ENCODE measurements around the gene XYLB. TPM values are rescaled to one million over a fixed set of nuclear protein-coding genes. Genes with fewer than 3 reads are reported as not detected.

XYLB gene
- total and polyA plus RNA-seq, 5 donors, result 0.37 to 1.3 (median 0.65) TPM

GRCh38 chr3:38348903-38349302 lies 2.3 kb downstream of the XYLB start:
- intact Hi-C loops (cut with DNase I), result loop anchor here in 2 of 4 donors (5.0 to 10.0 kb wide), 2 partner anchors 126 to 128 kb away; no protein-coding TSS in a partner anchor
- WGBS, result 77% methylated on average over 4 of the region's 4 CpGs
- Histone ChIP-seq H3K9me3 (ENCODE audit: control insufficient read depth, low read length) (no peaks in the 10 kb centered on the region), H3K27ac (ENCODE audit: low read length) (no peak overlapping the region), H3K4me1 (ENCODE audit: control insufficient read depth, insufficient read depth, low read length) (no peaks in the 10 kb centered on the region), H3K4me3 (ENCODE audit: low read length) (no peak overlapping the region), H3K27me3 (ENCODE audit: control insufficient read depth, insufficient read depth) (no peaks in the 10 kb centered on the region)
- ATAC-seq (no peak), DNase-seq (no peak)

- intact Hi-C loops (cut with DNase I), result loop anchor here in 2 of 4 donors (5.0 to 10.0 kb wide), 2 partner anchors 125 to 127 kb away; no protein-coding TSS in a partner anchor
- Histone ChIP-seq H3K27me3 (ENCODE audit: control insufficient read depth, insufficient read depth) (no peaks in the 10 kb centered on the region), H3K4me1 (ENCODE audit: control insufficient read depth, insufficient read depth, low read length) (no peaks in the 10 kb centered on the region), H3K4me3 (ENCODE audit: low read length) (no peak overlapping the region), H3K27ac (ENCODE audit: low read length) (no peak overlapping the region), H3K9me3 (ENCODE audit: control insufficient read depth, low read length) (no peaks in the 10 kb centered on the region)
- DNase-seq (no peak), ATAC-seq (no peak)
- WGBS, result 75% methylated on average over 8 of the region's 8 CpGs
Observed at GRCh38 chr3:38349684-38350359, 3.2 kb downstream of the XYLB start.

DNA sequence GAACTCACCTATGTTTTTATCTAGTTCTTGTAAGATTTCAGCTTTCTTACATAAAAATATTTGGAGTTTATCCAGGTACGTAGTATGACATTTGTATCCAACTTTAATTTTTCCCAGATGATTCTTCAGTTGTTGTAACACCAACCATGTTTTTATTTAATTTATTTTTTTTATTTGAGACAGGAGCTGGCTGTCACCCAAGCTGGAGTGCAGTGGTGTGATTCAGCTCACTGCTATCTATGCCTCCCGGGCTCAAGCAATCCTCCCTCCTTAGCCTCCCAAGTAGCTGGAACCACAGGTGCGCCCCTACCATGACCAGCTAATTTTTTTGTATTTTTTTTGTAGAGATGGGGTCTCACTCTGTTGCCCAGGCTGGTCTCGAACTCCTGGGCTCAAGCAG lies 6.6 kb downstream of the XYLB start:
- H3K4me1 ChIP-seq (ENCODE audit: control insufficient read depth, insufficient read depth, low read length), result no peaks in the 10 kb centered on the region
- no peaks in the 10 kb centered on the region for H3K27me3 ChIP-seq (ENCODE audit: control insufficient read depth, insufficient read depth)
- H3K9me3 ChIP-seq (ENCODE audit: control insufficient read depth, low read length), result no peaks in the 10 kb centered on the region
- ATAC-seq (no peak), DNase-seq (no peak)
- no peak overlapping the region for H3K4me3 ChIP-seq (ENCODE audit: low read length)
- 87% methylated on average over 4 of the region's 4 CpGs for WGBS
- H3K27ac ChIP-seq (ENCODE audit: low read length), result no peak overlapping the region
- intact Hi-C loops (cut with DNase I), result no loop called here

- H3K9me3 ChIP-seq (ENCODE audit: control insufficient read depth, low read length), result no peaks in the 10 kb centered on the region
- H3K27ac ChIP-seq (ENCODE audit: low read length), result no peak overlapping the region
- no peak overlapping the region for H3K4me3 ChIP-seq (ENCODE audit: low read length)
- DNase-seq (no peak), ATAC-seq (no peak)
- 65% methylated on average over 4 of the region's 4 CpGs for WGBS
- intact Hi-C loops (cut with DNase I), result no loop called here
- H3K4me1 ChIP-seq (ENCODE audit: control insufficient read depth, insufficient read depth, low read length), result no peaks in the 10 kb centered on the region
- no peaks in the 10 kb centered on the region for H3K27me3 ChIP-seq (ENCODE audit: control insufficient read depth, insufficient read depth)
Observed at GRCh38 chr3:38354588-38355330, 8.2 kb downstream of the XYLB start.

- 95% methylated on average over 6 of the region's 6 CpGs for WGBS
- intact Hi-C loops (cut with DNase I), result no loop called here
- no peak for DNase-seq
Observed at GRCh38 chr3:38359038-38359437, 12.5 kb downstream of the XYLB start.

GRCh38 chr3:38360345-38360744 lies 13.8 kb downstream of the XYLB start:
- WGBS, result 92% methylated on average over 3 of the region's 3 CpGs
- Histone ChIP-seq H3K4me3 (ENCODE audit: low read length) (no peak overlapping the region), H3K4me1 (ENCODE audit: control insufficient read depth, insufficient read depth, low read length) (no peaks in the 10 kb centered on the region), H3K27ac (ENCODE audit: low read length) (no peak overlapping the region), H3K9me3 (ENCODE audit: control insufficient read depth, low read length) (no peaks in the 10 kb centered on the region), H3K27me3 (ENCODE audit: control insufficient read depth, insufficient read depth) (no peaks in the 10 kb centered on the region)
- intact Hi-C loops (cut with DNase I), result no loop called here
- no peak for DNase-seq
- ATAC-seq, result no peak

More at GRCh38 chr3:38359038-38359437, 12.5 kb downstream of the XYLB start:
- Histone ChIP-seq H3K27ac (ENCODE audit: low read length) (no peak overlapping the region), H3K4me3 (ENCODE audit: low read length) (no peak overlapping the region), H3K27me3 (ENCODE audit: control insufficient read depth, insufficient read depth) (no peaks in the 10 kb centered on the region), H3K4me1 (ENCODE audit: control insufficient read depth, insufficient read depth, low read length) (no peaks in the 10 kb centered on the region), H3K9me3 (ENCODE audit: control insufficient read depth, low read length) (no peaks in the 10 kb centered on the region)
- ATAC-seq, result no peak

GRCh38 chr3:38361496-38361895 lies 14.9 kb downstream of the XYLB start:
- no peaks in the 10 kb centered on the region for H3K4me1 ChIP-seq (ENCODE audit: control insufficient read depth, insufficient read depth, low read length)
- 70% methylated on average over 4 of the region's 4 CpGs for WGBS
- DNase-seq, result no peak
- intact Hi-C loops (cut with DNase I), result no loop called here
- no peak for ATAC-seq
- H3K27me3 ChIP-seq (ENCODE audit: control insufficient read depth, insufficient read depth), result no peaks in the 10 kb centered on the region
- H3K9me3 ChIP-seq (ENCODE audit: control insufficient read depth, low read length), result no peaks in the 10 kb centered on the region
- no peak overlapping the region for H3K27ac ChIP-seq (ENCODE audit: low read length)
- H3K4me3 ChIP-seq (ENCODE audit: low read length), result no peak overlapping the region

DNA sequence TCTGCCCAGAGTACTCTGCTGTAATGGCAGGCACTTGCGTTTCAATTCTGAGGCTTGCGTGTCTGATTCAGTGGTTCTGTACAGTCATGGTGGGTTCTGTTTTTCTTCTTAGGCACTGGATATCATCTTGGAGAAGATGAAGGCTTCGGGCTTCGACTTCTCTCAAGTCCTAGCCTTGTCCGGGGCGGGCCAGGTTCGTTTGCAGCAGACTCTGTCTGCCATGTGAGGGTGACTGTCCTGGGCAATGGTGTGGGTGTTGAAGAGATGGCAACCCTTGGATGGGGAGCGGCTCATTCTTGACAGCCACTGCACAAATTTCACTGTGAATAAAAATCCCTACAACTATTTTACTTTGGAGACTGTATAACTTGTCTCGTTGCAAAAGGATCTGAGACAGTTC lies 16.2 kb downstream of the XYLB start:
- no peak for DNase-seq
- no peaks in the 10 kb centered on the region for H3K27me3 ChIP-seq (ENCODE audit: control insufficient read depth, insufficient read depth)
- intact Hi-C loops (cut with DNase I), result no loop called here
- no peak overlapping the region for H3K27ac ChIP-seq (ENCODE audit: low read length)
- ATAC-seq, result no peak
- no peaks in the 10 kb centered on the region for H3K9me3 ChIP-seq (ENCODE audit: control insufficient read depth, low read length)
- 95% methylated on average over 9 of the region's 9 CpGs for WGBS
- no peak overlapping the region for H3K4me3 ChIP-seq (ENCODE audit: low read length)
- no peaks in the 10 kb centered on the region for H3K4me1 ChIP-seq (ENCODE audit: control insufficient read depth, insufficient read depth, low read length)

GRCh38 chr3:38364721-38365400 lies 18.3 kb downstream of the XYLB start:
- no peaks in the 10 kb centered on the region for H3K4me1 ChIP-seq (ENCODE audit: control insufficient read depth, insufficient read depth, low read length)
- H3K9me3 ChIP-seq (ENCODE audit: control insufficient read depth, low read length), result no peaks in the 10 kb centered on the region
- no peak overlapping the region for H3K27ac ChIP-seq (ENCODE audit: low read length)
- no peak for ATAC-seq
- no peaks in the 10 kb centered on the region for H3K27me3 ChIP-seq (ENCODE audit: control insufficient read depth, insufficient read depth)
- no peak overlapping the region for H3K4me3 ChIP-seq (ENCODE audit: low read length)
- no peak for DNase-seq
- intact Hi-C loops (cut with DNase I), result no loop called here
- 91% methylated on average over 6 of the region's 6 CpGs for WGBS

- no peak overlapping the region for H3K4me3 ChIP-seq (ENCODE audit: low read length)
- WGBS, result 96% methylated on average over 13 of the region's 13 CpGs
- no peak overlapping the region for H3K27ac ChIP-seq (ENCODE audit: low read length)
- no peaks in the 10 kb centered on the region for H3K4me1 ChIP-seq (ENCODE audit: control insufficient read depth, insufficient read depth, low read length)
- no peaks in the 10 kb centered on the region for H3K9me3 ChIP-seq (ENCODE audit: control insufficient read depth, low read length)
- intact Hi-C loops (cut with DNase I), result no loop called here
- ATAC-seq, result no peak
- H3K27me3 ChIP-seq (ENCODE audit: control insufficient read depth, insufficient read depth), result no peaks in the 10 kb centered on the region
- no peak for DNase-seq
Observed at GRCh38 chr3:38365469-38366062, 19.0 kb downstream of the XYLB start.

DNA sequence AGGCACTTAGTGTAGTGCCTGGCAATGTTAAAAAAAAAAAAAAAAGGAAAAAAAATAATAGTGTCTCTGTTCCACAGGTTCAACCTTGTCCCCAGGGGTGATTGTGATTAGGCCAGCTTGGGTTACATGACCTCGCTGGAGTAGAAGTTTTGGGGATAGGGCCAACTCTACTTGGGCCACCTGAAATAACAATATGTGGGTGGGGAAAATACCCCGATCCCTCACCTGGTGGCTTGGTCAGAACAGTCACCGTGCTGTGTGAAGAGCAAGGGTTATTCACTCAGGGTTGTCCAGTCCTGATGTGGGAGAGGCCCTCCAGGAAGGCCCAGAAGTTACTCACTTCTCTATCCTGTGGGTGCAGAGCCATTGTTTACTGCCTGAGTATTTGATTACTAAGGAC lies 19.5 kb downstream of the XYLB start:
- Histone ChIP-seq H3K27me3 (ENCODE audit: control insufficient read depth, insufficient read depth) (no peaks in the 10 kb centered on the region), H3K4me1 (ENCODE audit: control insufficient read depth, insufficient read depth, low read length) (no peaks in the 10 kb centered on the region), H3K9me3 (ENCODE audit: control insufficient read depth, low read length) (no peaks in the 10 kb centered on the region), H3K27ac (ENCODE audit: low read length) (no peak overlapping the region), H3K4me3 (ENCODE audit: low read length) (no peak overlapping the region)
- DNase-seq (no peak), ATAC-seq (no peak)
- 91% methylated on average over 3 of the region's 3 CpGs for WGBS
- intact Hi-C loops (cut with DNase I), result no loop called here
